Cardiac fibroblast (primary cell): ENCODE measurements around the gene AAMP.
"Not testable (repeated sequence)": the region's sequence is repeated elsewhere in the genome, so short reads cannot be mapped to it uniquely, and the experiment has no call there.

Experiments
- DNase-seq, 2 donors: peaks; one replicate each; pipeline versions ENCODE4 v3.0.0 to v3.0.0-alpha.2; 2010; ENCODE audit warnings: low read depth in 2 of 2
- H3K4me3 ChIP-seq, 2 donors: replicated peaks in 1 of 2; 1 replicate in 1 of 2; 2 replicates in 1 of 2; pipeline ENCODE4 v1.5.1; 2011; ENCODE audit warnings: low read depth in 2 of 2, low read length in 2 of 2, mild to moderate bottlenecking in 2 of 2, moderate library complexity in 1 of 2
- CTCF ChIP-seq: IDR thresholded peaks from one replicate; pipeline ENCODE4 v1.5.1; 2011; ENCODE audit warnings: low read depth, mild to moderate bottlenecking, low read length, inconsistent platforms

The AAMP gene

GRCh38 chr2:218269900-218270720, at the start of gene AAMP, which contains the start of gene PNKD:
AAMP (minus strand) TSS chr2:218270137; CDS start chr2:218270086, 51 bp downstream.
PNKD (plus strand) TSS chr2:218270519; CDS start chr2:218270536, 17 bp downstream.
- peak; percentile 100 for DNase-seq
- peak; percentile 2 for TF ChIP-seq CTCF
- H3K4me3 ChIP-seq, result peak within 1 kb of the TSS; percentile 91 to 96

GRCh38 chr2:218318241-218318640, 48.3 kb upstream of the AAMP start:
- no peak for DNase-seq
- no peak overlapping the region for H3K4me3 ChIP-seq
- no peak for TF ChIP-seq CTCF

GRCh38 chr2:218317835-218318234, 47.9 kb upstream of the AAMP start:
- H3K4me3 ChIP-seq, result no peak overlapping the region
- no peak for TF ChIP-seq CTCF
- DNase-seq, result no peak

- H3K4me3 ChIP-seq, result no peak overlapping the region
- no peak for DNase-seq
- TF ChIP-seq CTCF, result no peak
Observed at GRCh38 chr2:218317303-218317630, 47.3 kb upstream of the AAMP start.

- no peak overlapping the region for H3K4me3 ChIP-seq
- no peak for DNase-seq
- TF ChIP-seq CTCF, result no peak
Observed at GRCh38 chr2:218315397-218315796, 45.5 kb upstream of the AAMP start.

GRCh38 chr2:218314764-218315163, 44.8 kb upstream of the AAMP start:
- DNase-seq, result not testable (repeated sequence)

GRCh38 chr2:218313356-218313755, 43.4 kb upstream of the AAMP start:
- H3K4me3 ChIP-seq, result no peak overlapping the region
- TF ChIP-seq CTCF, result no peak
- DNase-seq, result no peak

More at GRCh38 chr2:218314764-218315163, 44.8 kb upstream of the AAMP start:
- not testable (repeated sequence) for H3K4me3 ChIP-seq
